NCI-H82 (cell line): ENCODE measurements around the gene POLR3A.
A peak's percentile ranks its signal among the peaks of the same experiment; 100 is the strongest.

Experiments used
- DNase-seq: peaks from one replicate; lab custom pipeline; 2025; lab: John Stamatoyannopoulos, UW

The POLR3A gene

GRCh38 chr10:77943121-77943901 is 86.0 kb downstream of the POLR3A start:
- DNase-seq = no peak

DNA sequence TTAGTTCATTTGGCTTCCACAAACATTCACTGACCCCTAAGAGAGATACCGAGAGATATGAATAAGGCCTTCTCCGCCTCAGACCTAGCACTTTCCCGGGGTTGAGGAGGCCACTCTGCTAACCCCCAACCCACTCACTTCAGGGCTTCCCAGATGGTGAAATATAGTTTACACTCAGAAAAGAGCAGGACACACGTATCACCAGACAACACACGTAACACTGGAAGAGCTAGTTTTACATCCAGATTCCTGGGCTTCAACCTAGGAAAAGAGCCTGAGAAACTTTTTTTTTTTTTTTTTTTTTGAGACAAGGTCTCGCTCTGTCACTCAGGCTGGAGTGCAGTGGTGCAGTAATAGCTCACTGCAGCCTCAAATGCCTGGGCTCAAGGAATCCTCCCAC is 87.5 kb downstream of the POLR3A start:
- DNase-seq = no peak

DNA sequence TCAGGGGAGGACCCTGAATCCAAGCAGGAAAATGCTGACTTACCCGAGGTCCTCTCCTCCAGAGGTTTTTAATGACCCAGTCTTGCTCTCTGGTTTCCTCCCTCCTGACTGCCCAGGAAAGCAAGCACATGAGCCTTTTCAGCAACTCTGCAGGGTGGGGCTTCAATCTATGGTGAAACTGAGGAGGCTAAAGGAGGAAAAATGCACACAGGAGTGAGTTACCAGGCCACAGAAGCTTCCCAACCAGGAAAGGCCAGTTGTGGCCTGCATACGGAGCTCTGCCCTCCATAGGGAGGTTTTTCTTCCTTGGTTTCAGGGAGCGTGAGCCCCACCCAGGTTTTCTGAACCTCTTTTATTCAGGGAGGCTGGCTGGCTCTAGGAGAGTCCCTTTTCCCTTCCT is 88.7 kb downstream of the POLR3A start:
- DNase-seq = no peak

- no peak for DNase-seq
These were observed 89.1 kb downstream of the POLR3A start for GRCh38 chr10:77940225-77940624.

DNA sequence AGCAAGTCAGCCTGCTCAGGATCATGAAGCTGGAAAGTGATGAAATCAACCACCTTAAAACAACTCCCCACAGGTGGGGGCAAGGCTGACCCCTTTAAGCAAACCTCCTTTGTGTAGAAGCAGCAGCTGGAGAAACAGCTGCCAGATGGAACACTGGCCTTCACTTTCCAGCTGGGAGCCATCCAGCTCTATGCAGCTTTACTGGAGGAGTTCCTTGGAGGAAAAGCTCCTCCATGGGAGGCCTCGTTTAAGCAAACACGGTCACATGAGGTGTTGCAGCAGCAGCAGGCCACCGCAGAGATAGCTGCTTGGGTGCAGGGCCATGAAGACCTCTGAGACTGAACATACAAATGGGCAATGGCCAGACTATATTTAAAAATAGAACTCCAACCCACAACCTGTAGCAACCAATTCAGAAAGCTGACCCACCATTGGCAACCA is 89.7 kb downstream of the POLR3A start:
- peak; percentile 9 for DNase-seq

DNA sequence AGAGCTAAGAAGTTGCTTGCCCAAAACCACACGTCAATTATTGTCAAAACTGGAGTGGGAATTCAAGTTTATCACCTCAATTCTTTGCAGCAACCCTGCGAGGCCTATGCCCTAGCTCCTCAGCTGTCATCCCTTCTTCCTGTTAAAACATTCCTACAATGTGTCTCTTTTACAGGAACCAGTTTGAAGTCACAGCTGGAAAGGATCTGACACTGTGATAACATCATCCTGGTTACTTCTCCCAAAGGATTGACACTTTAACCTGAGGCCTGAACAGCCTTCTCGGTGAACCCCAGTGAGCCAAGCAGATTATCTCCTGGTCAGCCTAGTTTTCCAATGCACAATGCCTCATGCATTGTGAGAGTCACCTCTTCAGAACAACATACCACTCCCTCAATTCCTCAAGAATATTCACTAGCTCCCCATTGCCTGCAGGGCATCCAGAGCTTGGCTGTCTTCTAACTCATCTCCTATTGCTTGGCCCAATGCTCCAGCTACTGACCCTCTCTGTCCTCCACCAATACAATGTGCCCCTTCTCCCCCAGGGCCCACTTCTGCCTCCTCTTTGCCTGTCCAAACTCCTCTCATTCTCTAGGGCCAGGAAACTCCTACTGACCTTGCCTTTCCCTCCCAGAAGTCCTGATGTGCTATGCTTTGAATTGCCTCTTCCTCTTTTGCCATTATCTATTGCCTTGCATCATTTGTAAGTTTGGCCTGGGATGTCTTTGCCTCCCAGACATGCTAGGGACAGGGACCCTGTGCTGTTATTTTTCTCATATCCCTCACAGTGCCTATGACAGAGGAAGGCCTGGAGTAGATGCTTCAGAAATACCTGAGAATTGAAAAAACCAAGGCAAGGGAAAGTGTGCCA is 92.4 kb downstream of the POLR3A start:
- no peak for DNase-seq

DNA sequence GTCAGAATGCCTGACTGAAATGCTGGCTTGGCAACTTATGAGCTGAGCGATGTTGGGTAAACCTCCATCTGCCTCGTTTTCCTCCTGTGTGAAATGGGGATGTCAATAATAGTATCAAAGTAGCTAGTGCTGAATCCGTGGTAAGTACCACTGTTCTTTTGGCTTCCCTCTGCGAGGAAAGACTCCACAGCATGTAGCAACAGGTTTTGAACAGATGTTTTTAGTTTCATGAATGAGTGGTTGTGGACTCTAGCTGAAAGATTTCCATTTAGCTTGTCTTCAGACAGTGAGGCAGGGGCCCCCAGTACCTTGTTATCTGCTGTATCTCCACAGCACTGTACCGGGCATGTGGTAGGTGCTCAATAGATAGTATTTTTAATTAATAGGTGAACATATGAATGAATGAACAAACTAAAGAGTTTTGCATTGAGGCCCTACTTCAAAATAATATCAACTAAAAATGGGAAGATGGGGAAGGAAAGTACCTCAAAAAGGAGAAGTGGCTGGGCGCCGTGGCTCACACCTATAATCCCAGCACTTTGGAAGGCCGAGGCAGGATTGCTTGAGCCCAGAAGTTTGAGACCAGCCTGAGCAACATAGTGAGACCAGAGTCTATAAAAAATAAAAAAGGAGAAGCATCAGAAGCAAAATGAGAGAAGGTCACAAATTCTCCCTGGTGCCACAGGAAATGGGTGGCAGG is 97.1 kb downstream of the POLR3A start:
- no peak for DNase-seq

GRCh38 chr10:77927402-77928246 is 101.7 kb downstream of the POLR3A start:
- DNase-seq = peak; percentile 64

DNA sequence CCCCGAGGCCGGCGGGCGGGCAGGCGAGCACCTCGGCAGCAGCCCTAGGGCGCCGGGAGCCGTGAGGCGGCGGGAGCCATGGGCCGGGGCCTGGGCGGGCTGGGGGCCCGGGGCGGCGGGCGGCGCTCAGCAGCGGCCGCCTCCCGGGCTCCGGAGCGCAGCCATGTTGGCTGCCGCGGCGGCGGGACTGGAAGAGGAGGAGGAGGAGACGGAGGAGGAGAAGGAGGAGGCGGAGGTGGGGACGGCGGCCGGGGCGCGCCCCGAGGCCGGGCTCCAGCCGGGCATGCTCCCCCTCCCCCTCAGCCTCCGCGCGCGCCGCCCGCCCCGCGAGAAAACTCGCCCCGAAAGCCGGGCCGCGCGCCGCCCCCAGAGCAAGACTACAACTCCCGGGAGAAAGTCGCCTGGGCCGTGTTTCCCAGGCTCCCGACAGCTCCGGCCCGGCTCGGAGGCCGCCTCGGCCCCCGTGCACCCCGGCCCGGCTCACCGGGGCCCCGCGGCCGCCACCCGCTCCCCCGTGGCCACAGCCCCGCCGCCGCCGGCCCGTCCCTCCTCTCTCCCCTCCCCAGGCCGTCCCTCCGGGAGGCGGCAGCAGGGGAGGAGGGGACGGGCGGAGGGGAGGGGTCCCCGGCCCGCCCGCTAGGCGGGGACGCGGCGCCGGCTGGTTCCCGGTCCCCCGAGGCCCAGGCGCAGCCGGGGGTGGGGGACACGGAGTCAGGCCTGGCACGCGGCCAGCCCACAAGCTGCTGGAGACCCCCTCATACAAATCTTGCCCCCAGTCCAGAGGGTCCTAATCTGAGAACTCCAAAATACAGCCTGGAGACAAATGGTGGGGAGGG is 102.5 kb downstream of the POLR3A start, which contains the start of gene DLG5:
Gene DLG5, minus strand, starts transcription at position 190 of the 836 bp plus-strand sequence. CDS start 235 bp downstream, outside the sequence.
- DNase-seq = peak; percentile 64

- DNase-seq = peak; percentile 53
These were observed 103.3 kb downstream of the POLR3A start for GRCh38 chr10:77925795-77926565.

DNA sequence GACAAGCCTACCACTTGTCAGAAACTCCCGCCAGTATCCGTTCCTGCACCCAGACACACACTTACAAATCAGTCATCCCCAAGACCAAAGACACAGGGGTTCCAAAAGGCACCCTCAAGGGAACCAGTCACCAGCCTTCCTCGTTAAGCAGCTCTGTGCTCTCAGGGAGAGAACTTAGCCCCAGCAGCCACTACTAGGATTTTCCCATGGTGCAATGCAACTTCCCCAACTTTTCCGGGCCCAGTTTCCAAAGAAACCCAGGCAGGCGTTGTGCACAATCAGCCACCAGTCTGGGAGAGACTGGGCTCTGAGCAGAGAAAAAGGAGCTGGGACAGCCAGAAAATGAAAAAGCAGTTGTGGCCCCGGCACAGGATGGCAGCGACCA is 103.9 kb downstream of the POLR3A start:
- DNase-seq = peak; percentile 25

DNA sequence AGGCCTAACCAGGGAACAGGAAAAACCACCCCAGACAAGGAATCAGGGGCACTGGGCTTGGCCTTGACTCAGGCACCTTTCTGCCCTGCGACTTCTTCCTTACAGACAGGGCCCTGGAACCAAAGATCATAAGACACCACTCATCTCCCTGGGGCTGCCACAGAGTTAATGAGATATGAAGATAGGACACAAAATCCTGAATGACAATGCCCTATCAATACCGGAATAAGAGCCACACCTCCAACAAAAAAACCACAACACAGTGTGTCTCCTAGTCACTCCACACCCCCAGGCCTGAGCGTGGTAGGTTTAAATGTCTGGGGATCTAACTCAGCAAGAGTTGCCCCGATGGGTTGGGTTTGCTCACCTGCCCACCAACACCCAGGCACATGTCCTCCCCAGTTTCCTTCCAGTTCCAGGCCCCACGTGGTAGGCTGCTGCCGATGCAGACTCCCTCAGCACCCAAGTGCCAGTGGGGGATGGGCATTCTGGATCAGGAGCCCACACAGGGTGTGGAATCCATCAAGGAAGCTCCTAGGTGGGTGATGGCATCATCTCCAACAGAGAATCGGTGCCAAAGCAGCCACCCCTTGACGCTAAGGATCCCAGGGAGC is 106.6 kb downstream of the POLR3A start:
- DNase-seq = no peak

- DNase-seq = no peak
These were observed 107.3 kb downstream of the POLR3A start for GRCh38 chr10:77922055-77922454.

DNA sequence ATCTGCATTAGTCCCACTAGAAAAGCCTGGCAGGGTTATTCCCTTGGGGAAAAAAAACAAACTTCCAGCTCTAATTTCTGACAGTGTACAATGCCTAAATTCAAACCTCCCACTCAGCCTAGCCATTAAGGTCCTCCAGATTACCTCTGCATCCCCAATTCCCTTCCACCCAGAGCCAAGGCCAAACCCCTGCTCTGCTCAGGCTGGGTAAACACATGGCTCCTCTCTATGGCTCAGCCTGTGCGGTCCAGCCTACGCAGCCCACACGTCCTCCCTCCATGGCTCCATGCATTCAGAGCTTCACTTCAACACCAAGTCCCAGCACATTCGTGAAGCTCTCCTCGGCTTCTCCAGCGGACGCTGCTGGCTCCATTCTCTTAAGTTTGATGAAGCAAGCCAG is 107.9 kb downstream of the POLR3A start:
- no peak for DNase-seq

DNA sequence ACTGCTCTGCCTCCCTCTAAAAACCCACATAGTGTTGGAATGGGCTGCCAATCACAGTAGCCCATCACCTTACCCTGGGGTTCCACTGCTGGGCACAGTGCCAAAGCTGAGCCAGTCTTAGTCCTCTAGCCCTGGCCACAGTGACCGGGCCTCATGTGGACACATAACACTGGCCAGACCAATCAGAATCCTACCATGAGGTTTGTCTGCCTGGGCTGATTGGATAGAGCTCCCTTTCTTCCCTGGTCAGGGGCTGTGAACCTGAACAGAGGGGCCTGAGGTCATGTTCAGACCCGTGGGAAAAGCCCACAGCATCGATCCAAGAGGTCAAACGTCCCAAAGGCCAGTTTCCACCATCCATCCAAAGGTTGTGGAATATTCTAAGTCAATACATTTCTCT is 108.8 kb downstream of the POLR3A start:
- no peak for DNase-seq

- DNase-seq = no peak
These were observed 109.6 kb downstream of the POLR3A start for GRCh38 chr10:77919713-77920108.
